Peyer's patch (tissue), 4 donors: ENCODE measurements around the gene CACHD1. TPM values are rescaled to one million over a fixed set of nuclear protein-coding genes. Genes with fewer than 3 reads are reported as not detected.

Source experiments
- DNase-seq, 3 donors: peaks; one replicate each; pipeline ENCODE4 v3.0.0-alpha.2; 2017 to 2019
- H3K27ac ChIP-seq, 4 donors: fragments of 200-600 bp; sonication (generic); one replicate each; pipeline ENCODE4 v1.5.1; 2016 to 2019
- H3K27me3 ChIP-seq, 2 donors: fragments of 200-600 bp; sonication (generic); one replicate each; pipeline ENCODE4 v1.5.1; 2019
- H3K36me3 ChIP-seq, 3 donors: fragments of 200-600 bp; sonication (generic); one replicate each; pipeline ENCODE4 v1.5.1; 2016 to 2019
- H3K4me1 ChIP-seq, 4 donors: fragments of 200-600 bp; sonication (generic); one replicate each; pipeline ENCODE4 v1.5.1; 2016 to 2019
- H3K4me3 ChIP-seq, 4 donors: fragments of 200-600 bp; sonication (generic); 1 replicate in 3 of 4; 2 replicates in 1 of 4; pipeline ENCODE4 v1.5.1; 2016 to 2019; ENCODE audit warnings: mild to moderate bottlenecking in 1 of 4
- H3K9me3 ChIP-seq, 4 donors: fragments of 200-600 bp; sonication (generic); one replicate each; pipeline ENCODE4 v1.5.1; 2016 to 2019; ENCODE audit warnings: mild to moderate bottlenecking in 1 of 4
- CTCF ChIP-seq, 6 experiments: fragments of 450-650 bp in 4 of 6; fragments of 200-600 bp in 2 of 6; sonication (generic) in 1 of 6; IDR thresholded peaks; one replicate each; pipeline ENCODE4 v1.5.1; 2017 to 2019; ENCODE audit warnings: antibody characterized with exemption in 6 of 6, mild to moderate bottlenecking in 3 of 6, moderate library complexity in 1 of 6
- POLR2A ChIP-seq, 2 donors: fragments of 450-650 bp; IDR thresholded peaks; one replicate each; pipeline ENCODE4 v1.5.1; 2017; ENCODE audit warnings: antibody characterized with exemption in 2 of 2, mild to moderate bottlenecking in 2 of 2, moderate library complexity in 2 of 2
- total RNA-seq, 4 donors: library from RNA; depleted of rRNA; stranded (reverse); fragments of >200 nt; gene quantifications; one replicate each; pipeline ENCODE4 v1.1.0, GENCODE V29; 2016

The CACHD1 gene
- total RNA-seq, 4 donors from 2014 or later: 3.3 to 10.7 (median 6.3) TPM

GRCh38 chr1:64527786-64528185 lies 57.9 kb downstream of the CACHD1 start:
- Histone ChIP-seq H3K9me3 (no peaks in the 10 kb centered on the region), H3K27ac (no peak overlapping the region), H3K4me1 (no peaks in the 10 kb centered on the region), H3K27me3 (no peaks in the 10 kb centered on the region), H3K4me3 (no peak overlapping the region), H3K36me3 (no peaks in the 10 kb centered on the region)
- DNase-seq: no peak
- TF ChIP-seq POLR2A (IDR thresholded peaks at IDR 0.05) (no peak), CTCF (IDR thresholded peaks at IDR 0.05) (no peak)

DNA sequence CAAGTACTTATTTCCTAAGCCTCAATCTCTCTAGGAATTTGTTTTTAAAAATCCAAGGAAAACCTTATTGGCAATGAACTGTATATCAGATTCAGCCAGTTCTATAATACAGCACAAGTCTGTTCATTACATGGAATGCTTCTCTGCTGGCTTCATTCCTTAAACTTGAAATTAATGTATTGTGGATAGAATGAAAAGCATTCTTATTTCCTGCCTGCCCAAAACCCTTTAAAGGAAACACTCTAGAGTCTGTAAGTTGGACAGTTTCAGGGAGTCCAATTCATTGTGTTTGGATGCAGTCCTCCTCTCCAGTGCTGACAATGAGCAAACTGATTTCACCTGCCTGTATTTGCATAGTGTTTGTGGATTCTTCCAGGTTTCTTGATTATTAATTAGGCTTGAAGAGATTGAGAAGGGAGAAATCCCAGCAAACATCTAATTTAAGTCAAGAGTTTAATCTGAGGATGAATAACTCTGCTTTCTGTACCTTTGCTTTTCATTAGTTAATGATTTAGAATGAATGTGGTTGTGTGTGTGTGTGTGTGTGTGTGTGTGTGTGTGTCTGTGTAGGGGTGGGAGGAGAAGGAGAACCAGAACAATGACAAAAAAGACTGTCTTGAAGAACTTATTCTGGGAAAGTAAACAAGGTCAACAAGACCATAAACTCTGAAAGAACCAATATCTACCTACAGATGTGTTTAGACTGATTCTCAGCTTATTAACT lies 61.2 kb downstream of the CACHD1 start:
- Histone ChIP-seq H3K27me3 (no peaks in the 10 kb centered on the region), H3K4me3 (no peak overlapping the region), H3K27ac (no peak overlapping the region), H3K4me1 (no peaks in the 10 kb centered on the region), H3K9me3 (no peaks in the 10 kb centered on the region), H3K36me3 (no peaks in the 10 kb centered on the region)
- DNase-seq: no peak
- no peak for TF ChIP-seq CTCF (IDR thresholded peaks at IDR 0.05)
- no peak for TF ChIP-seq POLR2A (IDR thresholded peaks at IDR 0.05)

DNA sequence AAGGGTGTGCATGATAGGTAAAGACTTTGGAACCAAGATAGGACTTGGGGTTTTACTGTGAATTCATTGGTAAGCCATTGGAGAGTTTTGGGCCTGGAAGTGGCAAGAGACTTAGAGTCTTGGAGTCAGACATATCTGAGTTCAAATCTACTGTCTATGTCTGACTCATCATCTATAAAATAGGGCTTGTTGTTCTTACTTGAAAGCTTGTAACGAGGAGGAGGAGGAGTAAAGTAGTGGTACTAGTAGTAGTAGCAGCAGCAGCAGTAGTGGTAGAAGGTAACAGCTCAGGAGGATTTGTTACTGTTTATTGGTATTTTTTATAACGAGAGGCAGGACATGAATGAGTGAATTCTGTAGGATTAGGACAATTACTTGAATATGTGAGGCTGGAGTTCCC lies 62.7 kb downstream of the CACHD1 start:
- no peak for DNase-seq
- H3K27ac ChIP-seq: no peak overlapping the region
- H3K36me3 ChIP-seq: no peaks in the 10 kb centered on the region
- H3K9me3 ChIP-seq: no peaks in the 10 kb centered on the region
- no peak for TF ChIP-seq CTCF (IDR thresholded peaks at IDR 0.05)
- no peak for TF ChIP-seq POLR2A (IDR thresholded peaks at IDR 0.05)
- H3K4me3 ChIP-seq: no peak overlapping the region
- no peaks in the 10 kb centered on the region for H3K27me3 ChIP-seq
- no peaks in the 10 kb centered on the region for H3K4me1 ChIP-seq

GRCh38 chr1:64535938-64536835 lies 66.3 kb downstream of the CACHD1 start:
- H3K4me1 ChIP-seq: peaks cover 0 to 11% (median 0%) of the 10 kb centered on the region in 4 donors
- H3K27me3 ChIP-seq: no peaks in the 10 kb centered on the region
- H3K27ac ChIP-seq: no peak overlapping the region
- no peak overlapping the region for H3K4me3 ChIP-seq
- no peaks in the 10 kb centered on the region for H3K36me3 ChIP-seq
- no peaks in the 10 kb centered on the region for H3K9me3 ChIP-seq
- DNase-seq: no peak
- TF ChIP-seq POLR2A (IDR thresholded peaks at IDR 0.05): no peak

GRCh38 chr1:64536836-64537490 lies 67.0 kb downstream of the CACHD1 start:
- Histone ChIP-seq H3K27me3 (no peaks in the 10 kb centered on the region), H3K9me3 (no peaks in the 10 kb centered on the region), H3K36me3 (no peaks in the 10 kb centered on the region), H3K4me3 (no peak overlapping the region), H3K4me1 (peaks cover 0 to 11% (median 0%) of the 10 kb centered on the region in 4 donors), H3K27ac (no peak overlapping the region)
- DNase-seq: no peak
- TF ChIP-seq POLR2A (IDR thresholded peaks at IDR 0.05): no peak
- TF ChIP-seq CTCF (IDR thresholded peaks at IDR 0.05): no peak
